HepG2 (cell line): Measurements from ENCODE around the gene RNF13. TPM values are rescaled to one million over a fixed set of nuclear protein-coding genes. Genes with fewer than 3 reads are reported as not detected.

Experiments used
- ADNP ChIP-seq: sonication (generic); formaldehyde crosslinking; IDR thresholded peaks from 2 replicates; pipeline ENCODE4 v1.4.0; 2020; ENCODE audit warnings: missing genetic modification reagents
- EED ChIP-seq: sonication (generic); formaldehyde crosslinking; IDR thresholded peaks from 2 replicates; pipeline ENCODE4 v1.5.0; 2020; ENCODE audit warnings: mild to moderate bottlenecking, missing genetic modification reagents
- HCFC1 ChIP-seq: fragments of 150-350 bp; IDR thresholded peaks from 2 replicates; pipeline ENCODE4 v1.6.1; 2014; ENCODE audit warnings: low read depth, low read length
- KAT8 ChIP-seq: IDR thresholded peaks from 2 replicates; pipeline ENCODE4 v1.6.1; 2016; ENCODE audit warnings: missing genetic modification reagents, missing compliant biosample characterization
- KDM5B ChIP-seq: sonication (generic); formaldehyde crosslinking; IDR thresholded peaks from 2 replicates; pipeline ENCODE4 v1.4.0; 2020; ENCODE audit warnings: missing genetic modification reagents, mild to moderate bottlenecking, borderline replicate concordance
- KLF16 ChIP-seq, 2 experiments: sonication (generic) in 1 of 2; formaldehyde crosslinking in 1 of 2; IDR thresholded peaks; 2 replicates each; pipeline versions ENCODE4 v1.6.1 to v1.8.0; 2016 to 2023; ENCODE audit warnings: missing genetic modification reagents in 2 of 2, missing compliant biosample characterization in 1 of 2
- NR1H2 ChIP-seq: sonication (generic); formaldehyde crosslinking; IDR thresholded peaks from 2 replicates; pipeline ENCODE4 v1.8.1; 2022; ENCODE audit warnings: low read depth, missing genetic modification reagents, borderline replicate concordance
- SALL2 ChIP-seq: sonication (generic); formaldehyde crosslinking; IDR thresholded peaks from 2 replicates; pipeline ENCODE4 v1.8.1; 2023; ENCODE audit warnings: mild to moderate bottlenecking, missing genetic modification reagents, inconsistent platforms
- SNAPC2 ChIP-seq: sonication (generic); formaldehyde crosslinking; IDR thresholded peaks from 2 replicates; pipeline ENCODE4 v1.8.1; 2022; ENCODE audit warnings: mild to moderate bottlenecking, missing genetic modification reagents
- SOX6 ChIP-seq, 2 experiments: fragments of 450-650 bp in 1 of 2; sonication (generic) in 1 of 2; formaldehyde crosslinking in 1 of 2; IDR thresholded peaks; 2 replicates each; pipeline versions ENCODE4 v1.4.0 to v1.6.1; 2017 to 2020; ENCODE audit warnings: antibody characterized with exemption in 1 of 2, mild to moderate bottlenecking in 1 of 2, missing genetic modification reagents in 1 of 2
- SP1 ChIP-seq, 2 experiments: fragments of 450-650 bp in 1 of 2; sonication (generic) in 1 of 2; formaldehyde crosslinking in 1 of 2; IDR thresholded peaks; 2 replicates each; pipeline versions ENCODE4 v1.4.0 to v1.6.1; 2016 to 2020; ENCODE audit warnings: missing genetic modification reagents in 1 of 2
- TBL1XR1 ChIP-seq: fragments of 150-350 bp; IDR thresholded peaks from 2 replicates; pipeline ENCODE4 v1.6.1; 2014; ENCODE audit warnings: borderline replicate concordance, low read length; ENCODE audit not compliant: partially characterized antibody
- ZNF10 ChIP-seq: sonication (generic); formaldehyde crosslinking; IDR thresholded peaks from 2 replicates; pipeline ENCODE4 v1.4.0; 2020; ENCODE audit warnings: mild to moderate bottlenecking, low read depth, missing genetic modification reagents, borderline replicate concordance
- ZNF251 ChIP-seq: sonication (generic); formaldehyde crosslinking; IDR thresholded peaks from 2 replicates; pipeline ENCODE4 v1.9.0; 2021; ENCODE audit warnings: mild to moderate bottlenecking, missing genetic modification reagents
- ZNF552 ChIP-seq: sonication (generic); formaldehyde crosslinking; IDR thresholded peaks from 2 replicates; pipeline ENCODE4 v1.9.0; 2022; ENCODE audit warnings: missing genetic modification reagents, mild to moderate bottlenecking, borderline replicate concordance
- ZNF572 ChIP-seq: sonication (generic); formaldehyde crosslinking; IDR thresholded peaks from 2 replicates; pipeline ENCODE4 v1.5.1; 2020; ENCODE audit warnings: mild to moderate bottlenecking, missing genetic modification reagents
- ZNF644 ChIP-seq: IDR thresholded peaks from 2 replicates; pipeline ENCODE4 v1.6.1; 2016; ENCODE audit warnings: low read depth
- ZNF713 ChIP-seq: sonication (generic); formaldehyde crosslinking; IDR thresholded peaks from 2 replicates; pipeline ENCODE4 v1.4.0; 2020; ENCODE audit warnings: mild to moderate bottlenecking, missing genetic modification reagents
- ZNF768 ChIP-seq: sonication (generic); formaldehyde crosslinking; IDR thresholded peaks from 2 replicates; pipeline ENCODE4 v1.4.0; 2020; ENCODE audit warnings: missing genetic modification reagents
- ZNF883 ChIP-seq: sonication (generic); formaldehyde crosslinking; IDR thresholded peaks from 2 replicates; pipeline ENCODE4 v1.5.1; 2020; ENCODE audit warnings: mild to moderate bottlenecking, missing genetic modification reagents; ENCODE audit errors: not compliant biosample characterization
- ZNF891 ChIP-seq: sonication (generic); formaldehyde crosslinking; IDR thresholded peaks from 2 replicates; pipeline ENCODE4 v1.5.0; 2020; ENCODE audit warnings: mild to moderate bottlenecking, missing genetic modification reagents
- polyA plus RNA-seq, 8 experiments: library from polyadenylated mRNA; depleted of rRNA in 3 of 8; stranded (reverse) in 7 of 8; unstranded in 1 of 8; fragments of >200 nt; fragmentation: Illumina TruSeq in 4 of 8; extraction: Trizol in 4 of 8; gene quantifications; 2 replicates each; pipeline versions ENCODE4 v1.2.1 to v1.2.3, GENCODE V29; 2011 to 2016; ENCODE audit warnings: low read depth in 4 of 8, missing spikeins in 1 of 8, mixed read lengths in 1 of 8; ENCODE audit not compliant: insufficient read depth in 1 of 8
- total RNA-seq, 5 experiments: library from RNA; depleted of rRNA; stranded (reverse); fragments of >200 nt; fragmentation: Illumina TruSeq; extraction: Trizol; gene quantifications; 2 replicates each; pipeline ENCODE4 v1.2.3, GENCODE V29; 2016; ENCODE audit warnings: low read depth in 1 of 5
- TF ChIP-seq, protein P1 (sequence below): IDR thresholded peaks from 2 replicates; pipeline ENCODE4 v1.6.1; 2016; ENCODE audit warnings: missing compliant biosample characterization, missing genetic modification reagents, borderline replicate concordance
- TF ChIP-seq, protein P2 (sequence below): sonication (generic); formaldehyde crosslinking; IDR thresholded peaks from 2 replicates; pipeline ENCODE4 v1.8.0; 2022; ENCODE audit warnings: missing genetic modification reagents, mild to moderate bottlenecking, moderate library complexity, borderline replicate concordance
- TF ChIP-seq, protein P3 (sequence below): sonication (generic); formaldehyde crosslinking; IDR thresholded peaks from 2 replicates; pipeline ENCODE4 v1.9.0; 2021; ENCODE audit warnings: missing genetic modification reagents, borderline replicate concordance

RNF13 gene
- total and polyA plus RNA-seq, 2 of the 13 experiments (the other 11 are each of a cell fraction or from before 2014, with no cell fraction given) = 39.8 to 46.0 TPM

DNA sequence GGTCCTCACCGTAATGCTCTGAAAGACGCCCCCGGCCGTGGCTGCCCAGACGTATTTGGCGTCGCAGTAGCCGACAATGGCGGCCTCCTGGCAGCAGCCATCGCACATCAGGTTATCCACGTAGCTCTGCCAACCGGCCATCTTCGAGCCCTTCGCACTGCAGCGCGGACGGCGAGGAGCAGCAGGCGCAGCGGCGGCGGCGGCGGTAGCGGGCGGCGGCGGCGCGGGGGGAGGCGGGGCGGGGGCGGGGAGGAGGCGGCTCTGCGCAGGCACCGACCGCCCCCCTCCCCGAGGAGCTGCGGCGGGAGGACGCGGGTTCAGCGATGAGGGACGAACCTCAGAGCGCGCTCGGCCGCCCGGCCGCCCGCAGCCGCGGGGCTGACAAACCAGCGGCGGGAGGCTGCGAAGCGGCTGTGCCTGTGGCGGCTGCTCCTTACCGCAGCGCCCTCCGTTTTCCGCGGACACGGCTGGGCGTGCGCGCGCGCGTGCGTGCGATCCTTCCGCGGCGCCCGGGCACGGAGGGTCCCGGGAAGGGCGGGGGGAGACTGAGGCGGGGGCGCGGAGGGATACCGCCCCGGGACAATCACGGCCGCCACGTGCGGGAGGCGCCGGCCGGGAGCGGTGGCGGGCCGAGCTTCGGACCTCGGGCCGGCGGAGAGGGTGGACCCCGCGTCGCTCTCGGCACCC lies 157.8 kb downstream of the RNF13 start, which contains the start of gene PFN2 (continued):
- TF ChIP-seq SP1 (IDR thresholded peaks at IDR 0.05) (no peak), SP1 (CRISPR knock-in tag; IDR thresholded peaks at IDR 0.05) (0 out of 2 replicates have a peak, but pooled peaks have one; percentile 60), ZNF644 (no peak), SNAPC2 (CRISPR knock-in tag) (no peak; the same call in 1 of the 2 replicates), ZNF251 (CRISPR knock-in tag) (no peak), KAT8 (CRISPR knock-in tag) (no peak), TBL1XR1 (no peak), ZNF891 (CRISPR knock-in tag) (no peak; the same call in 1 of the 2 replicates), ZNF10 (CRISPR knock-in tag) (no peak; the same call in 1 of the 2 replicates), KLF16 (CRISPR knock-in tag; IDR thresholded peaks at IDR 0.05) (peak; percentile 44 to 68; a peak in 1 of 4 replicates), ZNF883 (CRISPR knock-in tag) (no peak), NR1H2 (CRISPR knock-in tag) (peak; percentile 59; the same call in 1 of the 2 replicates), ZNF572 (CRISPR knock-in tag) (no peak), HCFC1 (no peak), ADNP (CRISPR knock-in tag) (no peak), ZNF713 (peak; percentile 82; the same call in 1 of the 2 replicates), SALL2 (CRISPR knock-in tag) (peak; percentile 21; the same call in 1 of the 2 replicates), KDM5B (peak; percentile 95), ZNF552 (CRISPR knock-in tag) (peak; percentile 69), SOX6 (IDR thresholded peaks at IDR 0.05) (no peak), SOX6 (CRISPR knock-in tag; IDR thresholded peaks at IDR 0.05) (no peak), ZNF768 (0 out of 2 replicates have a peak, but pooled peaks have one; percentile 5), EED (CRISPR knock-in tag) (peak; percentile 53; the same call in 1 of the 2 replicates)
- TF ChIP-seq, protein P1, sequence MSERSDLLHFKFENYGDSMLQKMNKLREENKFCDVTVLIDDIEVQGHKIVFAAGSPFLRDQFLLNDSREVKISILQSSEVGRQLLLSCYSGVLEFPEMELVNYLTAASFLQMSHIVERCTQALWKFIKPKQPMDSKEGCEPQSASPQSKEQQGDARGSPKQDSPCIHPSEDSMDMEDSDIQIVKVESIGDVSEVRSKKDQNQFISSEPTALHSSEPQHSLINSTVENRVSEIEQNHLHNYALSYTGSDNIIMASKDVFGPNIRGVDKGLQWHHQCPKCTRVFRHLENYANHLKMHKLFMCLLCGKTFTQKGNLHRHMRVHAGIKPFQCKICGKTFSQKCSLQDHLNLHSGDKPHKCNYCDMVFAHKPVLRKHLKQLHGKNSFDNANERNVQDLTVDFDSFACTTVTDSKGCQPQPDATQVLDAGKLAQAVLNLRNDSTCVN (CRISPR knock-in tag) = no peak
- TF ChIP-seq, protein P2, sequence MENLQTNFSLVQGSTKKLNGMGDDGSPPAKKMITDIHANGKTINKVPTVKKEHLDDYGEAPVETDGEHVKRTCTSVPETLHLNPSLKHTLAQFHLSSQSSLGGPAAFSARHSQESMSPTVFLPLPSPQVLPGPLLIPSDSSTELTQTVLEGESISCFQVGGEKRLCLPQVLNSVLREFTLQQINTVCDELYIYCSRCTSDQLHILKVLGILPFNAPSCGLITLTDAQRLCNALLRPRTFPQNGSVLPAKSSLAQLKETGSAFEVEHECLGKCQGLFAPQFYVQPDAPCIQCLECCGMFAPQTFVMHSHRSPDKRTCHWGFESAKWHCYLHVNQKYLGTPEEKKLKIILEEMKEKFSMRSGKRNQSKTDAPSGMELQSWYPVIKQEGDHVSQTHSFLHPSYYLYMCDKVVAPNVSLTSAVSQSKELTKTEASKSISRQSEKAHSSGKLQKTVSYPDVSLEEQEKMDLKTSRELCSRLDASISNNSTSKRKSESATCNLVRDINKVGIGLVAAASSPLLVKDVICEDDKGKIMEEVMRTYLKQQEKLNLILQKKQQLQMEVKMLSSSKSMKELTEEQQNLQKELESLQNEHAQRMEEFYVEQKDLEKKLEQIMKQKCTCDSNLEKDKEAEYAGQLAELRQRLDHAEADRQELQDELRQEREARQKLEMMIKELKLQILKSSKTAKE (CRISPR knock-in tag) = no peak; the same call in 1 of the 2 replicates
- TF ChIP-seq, protein P3, sequence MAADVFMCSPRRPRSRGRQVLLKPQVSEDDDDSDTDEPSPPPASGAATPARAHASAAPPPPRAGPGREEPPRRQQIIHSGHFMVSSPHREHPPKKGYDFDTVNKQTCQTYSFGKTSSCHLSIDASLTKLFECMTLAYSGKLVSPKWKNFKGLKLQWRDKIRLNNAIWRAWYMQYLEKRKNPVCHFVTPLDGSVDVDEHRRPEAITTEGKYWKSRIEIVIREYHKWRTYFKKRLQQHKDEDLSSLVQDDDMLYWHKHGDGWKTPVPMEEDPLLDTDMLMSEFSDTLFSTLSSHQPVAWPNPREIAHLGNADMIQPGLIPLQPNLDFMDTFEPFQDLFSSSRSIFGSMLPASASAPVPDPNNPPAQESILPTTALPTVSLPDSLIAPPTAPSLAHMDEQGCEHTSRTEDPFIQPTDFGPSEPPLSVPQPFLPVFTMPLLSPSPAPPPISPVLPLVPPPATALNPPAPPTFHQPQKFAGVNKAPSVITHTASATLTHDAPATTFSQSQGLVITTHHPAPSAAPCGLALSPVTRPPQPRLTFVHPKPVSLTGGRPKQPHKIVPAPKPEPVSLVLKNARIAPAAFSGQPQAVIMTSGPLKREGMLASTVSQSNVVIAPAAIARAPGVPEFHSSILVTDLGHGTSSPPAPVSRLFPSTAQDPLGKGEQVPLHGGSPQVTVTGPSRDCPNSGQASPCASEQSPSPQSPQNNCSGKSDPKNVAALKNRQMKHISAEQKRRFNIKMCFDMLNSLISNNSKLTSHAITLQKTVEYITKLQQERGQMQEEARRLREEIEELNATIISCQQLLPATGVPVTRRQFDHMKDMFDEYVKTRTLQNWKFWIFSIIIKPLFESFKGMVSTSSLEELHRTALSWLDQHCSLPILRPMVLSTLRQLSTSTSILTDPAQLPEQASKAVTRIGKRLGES (CRISPR knock-in tag) = peak; percentile 58; the same call in 1 of the 2 replicates
